ENCODE results near the gene USF3. TPM values are rescaled to one million over a fixed set of nuclear protein-coding genes. Genes with fewer than 3 reads are reported as not detected.

Gene USF3
- total and polyA plus RNA-seq, 3 experiments from 2014 or later: 4.9 to 13.2 (median 11.2) TPM

GRCh38 chr3:113629584-113630421 is 66.6 kb downstream of the USF3 start:
- H3K36me3 Mint-ChIP-seq: peaks cover 13 to 57% (median 26%) of the 10 kb centered on the region in 3 donors
- POLR2A ChIA-PET: no interaction called here
- no peaks in the 10 kb centered on the region for H3K4me1 Mint-ChIP-seq
- no peak overlapping the region for H3K27ac ChIP-seq (ENCODE audit: low read depth, low read length)
- H3K9me3 ChIP-seq (ENCODE audit: low read length): no peaks in the 10 kb centered on the region
- H3K4me3 Mint-ChIP-seq: no peak overlapping the region
- H3K27me3 ChIP-seq (ENCODE audit: insufficient read depth, low read length, poor library complexity, severe bottlenecking): no peaks in the 10 kb centered on the region
- H3K27me3 Mint-ChIP-seq: no peaks in the 10 kb centered on the region
- CTCF ChIA-PET: no interaction called here
- no peaks in the 10 kb centered on the region for H3K9me3 Mint-ChIP-seq
- no peak for DNase-seq
- H3K4me3 ChIP-seq (ENCODE audit: low read length): no peak overlapping the region
- H3K4me1 ChIP-seq (ENCODE audit: insufficient read depth, low read length): no peaks in the 10 kb centered on the region
- peak overlapping the region in 2 of 8 donors; percentile 21 to 37 for H3K27ac Mint-ChIP-seq
- peaks cover 12% of the 10 kb centered on the region for H3K36me3 ChIP-seq (ENCODE audit: insufficient read depth, low read length)

DNA sequence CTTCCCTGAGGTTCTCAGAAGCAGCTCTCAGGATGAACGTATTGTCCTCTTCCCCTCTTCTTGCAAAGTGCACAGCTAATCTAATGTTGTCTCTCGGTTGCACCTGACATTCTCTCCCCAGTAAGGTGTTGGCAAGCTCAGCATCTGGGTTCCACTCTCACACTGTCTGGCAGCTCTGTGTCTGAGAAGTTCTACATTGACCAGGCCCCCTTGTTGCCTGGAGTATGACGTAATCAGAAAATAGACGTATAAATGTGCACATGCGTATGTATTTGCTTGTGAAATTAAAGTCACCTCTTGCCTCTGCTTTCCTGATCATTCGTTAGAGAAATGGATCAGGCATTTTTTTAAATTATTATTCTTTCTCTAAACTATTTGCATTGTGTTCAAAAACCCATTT is 67.7 kb downstream of the USF3 start:
- Histone ChIP-seq H3K4me3 (ENCODE audit: low read length) (no peak overlapping the region), H3K4me1 (ENCODE audit: insufficient read depth, low read length) (no peaks in the 10 kb centered on the region), H3K36me3 (ENCODE audit: insufficient read depth, low read length) (peaks cover 12% of the 10 kb centered on the region), H3K27me3 (ENCODE audit: insufficient read depth, low read length, poor library complexity, severe bottlenecking) (no peaks in the 10 kb centered on the region), H3K27ac (ENCODE audit: low read depth, low read length) (no peak overlapping the region), H3K9me3 (ENCODE audit: low read length) (no peaks in the 10 kb centered on the region)
- Mint-ChIP-seq H3K36me3 (peaks cover 19 to 67% (median 34%) of the 10 kb centered on the region in 3 donors), H3K4me1 (no peaks in the 10 kb centered on the region), H3K27me3 (no peaks in the 10 kb centered on the region), H3K27ac (no peak overlapping the region), H3K4me3 (no peak overlapping the region), H3K9me3 (no peaks in the 10 kb centered on the region)
- no peak for DNase-seq
- CTCF ChIA-PET: no interaction called here
- POLR2A ChIA-PET: no interaction called here

DNA sequence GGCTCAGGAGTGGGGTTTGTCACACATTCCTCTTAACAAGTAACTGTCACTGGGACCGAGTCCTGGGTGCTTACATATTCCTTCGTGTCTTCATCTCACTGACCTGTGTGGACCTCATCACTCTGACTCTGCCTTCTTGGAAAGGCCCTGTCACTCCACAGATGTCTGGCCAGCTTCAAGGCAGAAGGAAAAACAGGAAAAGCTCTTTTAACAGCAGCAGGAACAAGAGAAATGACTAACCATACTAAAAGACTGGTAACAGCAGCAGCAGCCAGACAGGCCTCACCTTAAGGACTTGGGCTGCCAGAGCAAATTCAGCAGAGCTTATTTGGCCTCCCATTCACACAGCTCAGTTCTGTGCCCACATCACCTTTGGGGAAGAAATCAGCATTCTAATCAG is 68.1 kb downstream of the USF3 start:
- no peak for DNase-seq
- no peaks in the 10 kb centered on the region for H3K4me1 ChIP-seq (ENCODE audit: insufficient read depth, low read length)
- no peak overlapping the region for H3K4me3 ChIP-seq (ENCODE audit: low read length)
- H3K36me3 ChIP-seq (ENCODE audit: insufficient read depth, low read length): peaks cover 17% of the 10 kb centered on the region
- no peaks in the 10 kb centered on the region for H3K9me3 ChIP-seq (ENCODE audit: low read length)
- Mint-ChIP-seq H3K9me3 (no peaks in the 10 kb centered on the region), H3K4me1 (no peaks in the 10 kb centered on the region), H3K27ac (peak overlapping the region in 2 of 8 donors; percentile 36 to 78), H3K36me3 (peaks cover 21 to 72% (median 36%) of the 10 kb centered on the region in 3 donors), H3K4me3 (no peak overlapping the region), H3K27me3 (no peaks in the 10 kb centered on the region)
- ChIA-PET CTCF (no interaction called here), POLR2A (no interaction called here)
- no peaks in the 10 kb centered on the region for H3K27me3 ChIP-seq (ENCODE audit: insufficient read depth, low read length, poor library complexity, severe bottlenecking)
- no peak overlapping the region for H3K27ac ChIP-seq (ENCODE audit: low read depth, low read length)

- Histone ChIP-seq H3K4me3 (ENCODE audit: low read length) (no peak overlapping the region), H3K4me1 (ENCODE audit: insufficient read depth, low read length) (no peaks in the 10 kb centered on the region), H3K27ac (ENCODE audit: low read depth, low read length) (no peak overlapping the region), H3K36me3 (ENCODE audit: insufficient read depth, low read length) (peaks cover 17% of the 10 kb centered on the region), H3K27me3 (ENCODE audit: insufficient read depth, low read length, poor library complexity, severe bottlenecking) (no peaks in the 10 kb centered on the region), H3K9me3 (ENCODE audit: low read length) (no peaks in the 10 kb centered on the region)
- ChIA-PET CTCF (no interaction called here), POLR2A (no interaction called here)
- Mint-ChIP-seq H3K36me3 (peaks cover 21 to 80% (median 36%) of the 10 kb centered on the region in 3 donors), H3K4me3 (no peak overlapping the region), H3K27ac (peak overlapping the region in 3 of 8 donors; percentile 9 to 64 (median 14)), H3K27me3 (no peaks in the 10 kb centered on the region), H3K9me3 (no peaks in the 10 kb centered on the region), H3K4me1 (no peaks in the 10 kb centered on the region)
- DNase-seq: no peak
Measured at GRCh38 chr3:113626503-113627371, 69.7 kb downstream of the USF3 start.

DNA sequence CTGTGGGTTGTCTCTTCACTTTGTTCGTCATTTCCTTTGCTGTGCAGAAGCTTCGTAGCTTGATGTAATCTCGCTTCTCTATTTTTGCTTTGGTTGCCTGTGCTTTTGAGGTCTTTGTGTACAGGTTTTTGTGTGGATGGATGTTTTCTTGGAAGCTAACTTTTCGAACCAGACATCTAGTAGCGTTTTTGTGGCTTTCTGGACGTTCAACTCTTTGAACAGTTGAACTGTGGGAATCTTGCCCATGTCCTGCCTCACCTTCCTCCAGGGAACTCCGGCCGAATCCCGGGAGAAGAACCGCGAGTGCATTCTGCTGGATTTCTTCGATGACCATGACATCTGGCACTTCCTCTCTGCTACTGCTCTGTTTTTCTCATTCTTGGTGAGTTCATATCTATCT is 70.6 kb downstream of the USF3 start:
- no peak for DNase-seq
- H3K4me3 ChIP-seq (ENCODE audit: low read length): no peak overlapping the region
- no peaks in the 10 kb centered on the region for H3K9me3 ChIP-seq (ENCODE audit: low read length)
- H3K27me3 Mint-ChIP-seq: no peaks in the 10 kb centered on the region
- no peaks in the 10 kb centered on the region for H3K4me1 Mint-ChIP-seq
- peaks cover 22% of the 10 kb centered on the region for H3K36me3 ChIP-seq (ENCODE audit: insufficient read depth, low read length)
- H3K27ac Mint-ChIP-seq: peak overlapping the region in 1 of 8 donors; percentile 40
- H3K27me3 ChIP-seq (ENCODE audit: insufficient read depth, low read length, poor library complexity, severe bottlenecking): no peaks in the 10 kb centered on the region
- POLR2A ChIA-PET: no interaction called here
- CTCF ChIA-PET: no interaction called here
- no peak overlapping the region for H3K27ac ChIP-seq (ENCODE audit: low read depth, low read length)
- peaks cover 24 to 84% (median 37%) of the 10 kb centered on the region in 3 donors for H3K36me3 Mint-ChIP-seq
- no peaks in the 10 kb centered on the region for H3K4me1 ChIP-seq (ENCODE audit: insufficient read depth, low read length)
- H3K9me3 Mint-ChIP-seq: no peaks in the 10 kb centered on the region
- H3K4me3 Mint-ChIP-seq: no peak overlapping the region

DNA sequence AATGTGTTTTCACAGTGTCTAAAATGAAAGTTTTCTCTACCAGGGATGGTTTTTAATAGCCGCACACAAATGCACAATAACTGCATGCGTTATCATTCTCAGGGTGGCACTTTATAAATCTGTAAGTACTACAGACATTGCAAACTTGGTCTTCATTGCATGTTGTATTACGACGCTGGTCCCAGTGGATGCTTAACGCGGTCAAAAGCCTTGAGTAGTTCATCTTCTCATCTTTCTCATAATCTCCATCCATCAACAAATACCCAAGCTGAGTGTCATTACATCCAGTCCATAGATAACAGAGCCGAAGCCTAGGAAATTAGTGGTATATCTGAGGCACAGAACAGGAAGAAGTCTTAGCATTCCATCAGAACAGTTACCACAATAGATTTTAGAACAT is 72.6 kb downstream of the USF3 start:
- H3K27me3 ChIP-seq (ENCODE audit: insufficient read depth, low read length, poor library complexity, severe bottlenecking): no peaks in the 10 kb centered on the region
- peaks cover 36% of the 10 kb centered on the region for H3K36me3 ChIP-seq (ENCODE audit: insufficient read depth, low read length)
- Mint-ChIP-seq H3K4me1 (no peaks in the 10 kb centered on the region), H3K4me3 (no peak overlapping the region), H3K27ac (peak overlapping the region in 1 of 8 donors; percentile 34), H3K9me3 (no peaks in the 10 kb centered on the region), H3K27me3 (no peaks in the 10 kb centered on the region), H3K36me3 (peaks cover 33 to 88% (median 39%) of the 10 kb centered on the region in 3 donors)
- no peaks in the 10 kb centered on the region for H3K4me1 ChIP-seq (ENCODE audit: insufficient read depth, low read length)
- no peaks in the 10 kb centered on the region for H3K9me3 ChIP-seq (ENCODE audit: low read length)
- no peak overlapping the region for H3K27ac ChIP-seq (ENCODE audit: low read depth, low read length)
- POLR2A ChIA-PET: no interaction called here
- no peak overlapping the region for H3K4me3 ChIP-seq (ENCODE audit: low read length)
- DNase-seq: no peak
- CTCF ChIA-PET: interaction anchor here (0.9 kb wide), 1 partner anchor 23 kb away, joined by 3 read pairs; no protein-coding TSS in a partner anchor

DNA sequence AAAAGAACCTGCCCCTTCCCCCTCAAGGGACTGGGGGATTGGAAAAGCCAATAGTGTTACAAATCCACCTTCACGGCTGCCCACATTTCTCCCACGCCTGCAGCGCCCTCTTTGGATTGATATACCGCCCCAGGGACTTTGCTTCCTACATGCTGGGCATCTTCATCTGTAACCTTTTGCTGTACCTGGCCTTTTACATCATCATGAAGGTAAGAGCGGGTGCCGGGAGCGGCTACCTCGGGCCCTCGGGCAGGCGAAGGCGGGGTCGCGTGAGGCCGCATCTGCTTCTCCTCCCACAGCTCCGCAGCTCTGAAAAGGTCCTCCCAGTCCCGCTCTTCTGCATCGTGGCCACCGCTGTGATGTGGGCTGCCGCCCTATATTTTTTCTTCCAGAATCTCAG is 73.1 kb downstream of the USF3 start:
- H3K36me3 ChIP-seq (ENCODE audit: insufficient read depth, low read length): peaks cover 35% of the 10 kb centered on the region
- POLR2A ChIA-PET: no interaction called here
- CTCF ChIA-PET: interaction anchor here (0.9 kb wide), 1 partner anchor 24 kb away, joined by 3 read pairs; no protein-coding TSS in a partner anchor

GRCh38 chr3:113620091-113620490 is 76.4 kb downstream of the USF3 start:
- Mint-ChIP-seq H3K4me1 (no peaks in the 10 kb centered on the region), H3K27ac (peak overlapping the region in 2 of 8 donors; percentile 11 to 38), H3K4me3 (no peak overlapping the region), H3K9me3 (no peaks in the 10 kb centered on the region), H3K36me3 (peaks cover 25 to 83% (median 26%) of the 10 kb centered on the region in 3 donors), H3K27me3 (no peaks in the 10 kb centered on the region)
- peaks cover 37% of the 10 kb centered on the region for H3K36me3 ChIP-seq (ENCODE audit: insufficient read depth, low read length)
- ChIA-PET POLR2A (no interaction called here), CTCF (no interaction called here)
- DNase-seq: no peak
- no peaks in the 10 kb centered on the region for H3K27me3 ChIP-seq (ENCODE audit: insufficient read depth, low read length, poor library complexity, severe bottlenecking)
- H3K4me3 ChIP-seq (ENCODE audit: low read length): no peak overlapping the region
- no peak overlapping the region for H3K27ac ChIP-seq (ENCODE audit: low read depth, low read length)
- no peaks in the 10 kb centered on the region for H3K9me3 ChIP-seq (ENCODE audit: low read length)
- no peaks in the 10 kb centered on the region for H3K4me1 ChIP-seq (ENCODE audit: insufficient read depth, low read length)

More for the DNA sequence above, 73.1 kb downstream of the USF3 start:
- Mint-ChIP-seq H3K9me3 (no peaks in the 10 kb centered on the region), H3K27me3 (no peaks in the 10 kb centered on the region), H3K4me3 (no peak overlapping the region), H3K36me3 (peaks cover 33 to 88% (median 36%) of the 10 kb centered on the region in 3 donors), H3K27ac (no peak overlapping the region), H3K4me1 (no peaks in the 10 kb centered on the region)
- Histone ChIP-seq H3K27me3 (ENCODE audit: insufficient read depth, low read length, poor library complexity, severe bottlenecking) (no peaks in the 10 kb centered on the region), H3K4me1 (ENCODE audit: insufficient read depth, low read length) (no peaks in the 10 kb centered on the region), H3K27ac (ENCODE audit: low read depth, low read length) (no peak overlapping the region), H3K9me3 (ENCODE audit: low read length) (no peaks in the 10 kb centered on the region), H3K4me3 (ENCODE audit: low read length) (no peak overlapping the region)
- no peak for DNase-seq
